ENCODE data around the gene RBMS1.

GRCh38 chr2:160377204-160377995 is 116.2 kb downstream of the RBMS1 start:
- TF ChIP-seq CTCF (IDR thresholded peaks at IDR 0.05; ENCODE audit: insufficient read depth, low read depth, low read length) (peak; percentile 4), EZH2 (IDR thresholded peaks at IDR 0.05; ENCODE audit: insufficient read depth, low read length) (no peak)
